Measurements from ENCODE around the gene SPON2. TPM values are rescaled to one million over a fixed set of nuclear protein-coding genes. Genes with fewer than 3 reads are reported as not detected.

SPON2 gene
- polyA plus RNA-seq, 1 donor (not counting 4 experiments of a cell fraction or from before 2014, with no cell fraction given), result 3.3 TPM

DNA sequence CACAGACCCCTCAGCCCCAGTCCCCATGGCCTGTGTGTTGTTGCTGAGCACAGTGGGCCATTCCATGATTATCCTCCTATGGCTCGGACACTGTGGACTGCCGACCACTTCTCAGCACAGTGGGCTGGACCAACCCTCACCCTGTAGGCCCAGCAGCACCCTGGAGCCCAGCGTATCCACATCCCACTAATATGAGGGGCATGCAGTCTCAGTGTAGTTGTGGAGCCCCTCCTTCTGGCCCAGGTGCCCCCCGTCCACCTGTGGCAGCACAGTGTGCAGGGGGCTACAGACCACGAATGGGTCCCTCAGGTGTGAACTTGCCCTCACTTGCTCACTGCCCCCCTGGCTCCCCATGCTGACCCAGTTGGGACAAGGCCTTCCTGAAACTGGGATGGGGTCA lies 7.9 kb downstream of the SPON2 start:
- H3K9me1 ChIP-seq (ENCODE audit: control insufficient read depth, extremely low read depth, insufficient read depth, low read length), result no peaks in the 10 kb centered on the region
- DNase-seq (ENCODE audit: low read depth, low spot score) (no peak), FAIRE-seq (no peak)
- H3K9ac ChIP-seq (ENCODE audit: control insufficient read depth, extremely low read depth, insufficient read depth, low read length), result no peak overlapping the region
- H3K27me3 ChIP-seq (ENCODE audit: control insufficient read depth, extremely low read depth, insufficient read depth, low read length), result peaks cover 24% of the 10 kb centered on the region
- H3K4me1 ChIP-seq (ENCODE audit: control insufficient read depth, extremely low read depth, insufficient read depth, low read length), result peaks cover 4% of the 10 kb centered on the region
- H3K4me3 ChIP-seq (ENCODE audit: control insufficient read depth in 2 of 3, extremely low read depth in 1 of 3, insufficient read depth in 2 of 3, low read depth in 1 of 3, low read length in 3 of 3), result no peak overlapping the region
- dilution Hi-C loops (cut with MboI; ENCODE audit: extremely low pct_ligation_motif_present, low sequenced_read_pairs), result no loop called here
- H3K4me2 ChIP-seq (ENCODE audit: control insufficient read depth, extremely low read depth, insufficient read depth, low read depth, low read length), result no peak overlapping the region
- H2AFZ ChIP-seq (ENCODE audit: control insufficient read depth, low read length), result no peak overlapping the region
- H3K27ac ChIP-seq (ENCODE audit: control insufficient read depth, insufficient read depth, low read length), result no peak overlapping the region
- H3K79me2 ChIP-seq (ENCODE audit: control insufficient read depth, insufficient read depth, low read length), result no peaks in the 10 kb centered on the region
- H3K36me3 ChIP-seq (ENCODE audit: control insufficient read depth in 2 of 2, extremely low read depth in 1 of 2, insufficient read depth in 2 of 2, low read length in 2 of 2), result no peaks in the 10 kb centered on the region
- no peaks in the 10 kb centered on the region for H4K20me1 ChIP-seq (ENCODE audit: control insufficient read depth, extremely low read depth, insufficient read depth, low read length)
- no peaks in the 10 kb centered on the region for H3K9me3 ChIP-seq (ENCODE audit: control insufficient read depth, low read depth, low read length)
- TF ChIP-seq, protein P1, sequence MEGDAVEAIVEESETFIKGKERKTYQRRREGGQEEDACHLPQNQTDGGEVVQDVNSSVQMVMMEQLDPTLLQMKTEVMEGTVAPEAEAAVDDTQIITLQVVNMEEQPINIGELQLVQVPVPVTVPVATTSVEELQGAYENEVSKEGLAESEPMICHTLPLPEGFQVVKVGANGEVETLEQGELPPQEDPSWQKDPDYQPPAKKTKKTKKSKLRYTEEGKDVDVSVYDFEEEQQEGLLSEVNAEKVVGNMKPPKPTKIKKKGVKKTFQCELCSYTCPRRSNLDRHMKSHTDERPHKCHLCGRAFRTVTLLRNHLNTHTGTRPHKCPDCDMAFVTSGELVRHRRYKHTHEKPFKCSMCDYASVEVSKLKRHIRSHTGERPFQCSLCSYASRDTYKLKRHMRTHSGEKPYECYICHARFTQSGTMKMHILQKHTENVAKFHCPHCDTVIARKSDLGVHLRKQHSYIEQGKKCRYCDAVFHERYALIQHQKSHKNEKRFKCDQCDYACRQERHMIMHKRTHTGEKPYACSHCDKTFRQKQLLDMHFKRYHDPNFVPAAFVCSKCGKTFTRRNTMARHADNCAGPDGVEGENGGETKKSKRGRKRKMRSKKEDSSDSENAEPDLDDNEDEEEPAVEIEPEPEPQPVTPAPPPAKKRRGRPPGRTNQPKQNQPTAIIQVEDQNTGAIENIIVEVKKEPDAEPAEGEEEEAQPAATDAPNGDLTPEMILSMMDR (optimal IDR thresholded peaks at IDR 0.05 in 1 of 3, IDR thresholded peaks at IDR 0.05 in 1 of 3, conservative IDR thresholded peaks at IDR 0.05 in 1 of 3; ENCODE audit: extremely low read depth in 1 of 3, insufficient read depth in 2 of 3, low read length in 3 of 3), result no peak
- TF ChIP-seq EZH2 (IDR thresholded peaks at IDR 0.05; ENCODE audit: low read length), result no peak

DNA sequence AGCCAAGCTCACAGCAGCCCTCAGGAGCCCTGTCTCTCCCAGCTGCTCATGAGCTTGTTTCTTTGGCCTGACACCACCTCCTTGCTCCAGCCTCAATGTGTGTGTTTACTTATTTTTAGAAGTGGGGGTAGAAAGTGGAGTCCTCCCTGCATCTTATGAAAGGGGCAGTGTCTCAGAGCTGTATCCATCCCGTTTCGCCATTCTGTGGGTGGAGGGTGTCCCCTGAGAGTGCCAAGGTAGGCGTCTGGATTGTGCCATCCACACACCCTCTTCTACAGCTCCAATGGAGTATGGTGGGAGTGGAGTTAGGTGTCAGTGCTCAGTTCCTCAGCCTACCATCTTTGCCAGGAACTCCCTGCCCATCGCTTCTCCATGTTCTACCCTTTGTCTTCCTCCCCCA lies 8.3 kb downstream of the SPON2 start:
- Histone ChIP-seq H3K36me3 (ENCODE audit: control insufficient read depth in 2 of 2, extremely low read depth in 1 of 2, insufficient read depth in 2 of 2, low read length in 2 of 2) (no peaks in the 10 kb centered on the region), H3K4me3 (ENCODE audit: control insufficient read depth in 2 of 3, extremely low read depth in 1 of 3, insufficient read depth in 2 of 3, low read depth in 1 of 3, low read length in 3 of 3) (no peak overlapping the region), H3K4me1 (ENCODE audit: control insufficient read depth, extremely low read depth, insufficient read depth, low read length) (peaks cover 4% of the 10 kb centered on the region), H4K20me1 (ENCODE audit: control insufficient read depth, extremely low read depth, insufficient read depth, low read length) (no peaks in the 10 kb centered on the region), H3K79me2 (ENCODE audit: control insufficient read depth, insufficient read depth, low read length) (no peaks in the 10 kb centered on the region), H3K4me2 (ENCODE audit: control insufficient read depth, extremely low read depth, insufficient read depth, low read depth, low read length) (no peak overlapping the region), H3K27me3 (ENCODE audit: control insufficient read depth, extremely low read depth, insufficient read depth, low read length) (peaks cover 20% of the 10 kb centered on the region), H3K9ac (ENCODE audit: control insufficient read depth, extremely low read depth, insufficient read depth, low read length) (no peak overlapping the region), H3K27ac (ENCODE audit: control insufficient read depth, insufficient read depth, low read length) (no peak overlapping the region), H3K9me3 (ENCODE audit: control insufficient read depth, low read depth, low read length) (no peaks in the 10 kb centered on the region), H2AFZ (ENCODE audit: control insufficient read depth, low read length) (no peak overlapping the region), H3K9me1 (ENCODE audit: control insufficient read depth, extremely low read depth, insufficient read depth, low read length) (no peaks in the 10 kb centered on the region)
- FAIRE-seq (no peak), DNase-seq (ENCODE audit: low read depth, low spot score) (no peak)
- no peak for TF ChIP-seq EZH2 (IDR thresholded peaks at IDR 0.05; ENCODE audit: low read length)
- TF ChIP-seq, protein P1 (optimal IDR thresholded peaks at IDR 0.05 in 1 of 3, IDR thresholded peaks at IDR 0.05 in 1 of 3, conservative IDR thresholded peaks at IDR 0.05 in 1 of 3; ENCODE audit: extremely low read depth in 1 of 3, insufficient read depth in 2 of 3, low read length in 3 of 3), result no peak
- dilution Hi-C loops (cut with MboI; ENCODE audit: extremely low pct_ligation_motif_present, low sequenced_read_pairs), result no loop called here

All from keratinocyte (primary cell).